CD14-positive monocyte (primary cell): Measurements from ENCODE around the gene SEMA3F. TPM values are rescaled to one million over a fixed set of nuclear protein-coding genes. Genes with fewer than 3 reads are reported as not detected.

Experiments used
- DNase-seq, 3 donors: peaks; one replicate each; pipeline ENCODE4 v3.0.0-alpha.2; 2011 to 2022
- H2AFZ ChIP-seq: 2 replicates; pipeline ENCODE4 v1.6.0; 2012; ENCODE audit warnings: mild to moderate bottlenecking, low read depth, low read length, inconsistent platforms; ENCODE audit not compliant: insufficient read depth, poor library complexity, severe bottlenecking
- H3K27ac ChIP-seq, 2 donors: 1 replicate in 1 of 2; 2 replicates in 1 of 2; pipeline ENCODE4 v1.5.1; 2012 to 2013; ENCODE audit warnings: low read length in 2 of 2, control low read depth in 1 of 2, inconsistent platforms in 1 of 2, low read depth in 1 of 2, mild to moderate bottlenecking in 1 of 2
- H3K27me3 ChIP-seq, 2 donors: one replicate each; pipeline versions ENCODE4 v1.6.0 to v1.6.1; 2011 to 2013; ENCODE audit warnings: low read length in 2 of 2; ENCODE audit not compliant: control insufficient read depth in 2 of 2, insufficient read depth in 2 of 2
- H3K36me3 ChIP-seq, 2 donors: replicated peaks in 1 of 2; 1 replicate in 1 of 2; 2 replicates in 1 of 2; pipeline versions ENCODE4 v1.5.1 to v1.6.1; 2012 to 2013; ENCODE audit warnings: low read length in 2 of 2, control low read depth in 1 of 2, inconsistent platforms in 1 of 2, mild to moderate bottlenecking in 1 of 2; ENCODE audit not compliant: insufficient read depth in 2 of 2, control insufficient read depth in 1 of 2
- H3K4me1 ChIP-seq, 2 donors: 1 replicate in 1 of 2; 2 replicates in 1 of 2; pipeline versions ENCODE4 v1.5.1 to v1.6.1; 2012 to 2013; ENCODE audit warnings: low read length in 2 of 2, control low read depth in 1 of 2, inconsistent platforms in 1 of 2, mild to moderate bottlenecking in 1 of 2, moderate library complexity in 1 of 2; ENCODE audit not compliant: insufficient read depth in 2 of 2, control insufficient read depth in 1 of 2
- H3K4me2 ChIP-seq: replicated peaks from 2 replicates; pipeline ENCODE3; 2012; ENCODE audit warnings: low read length, moderate library complexity, mild to moderate bottlenecking; ENCODE audit not compliant: poor library complexity, severe bottlenecking; ENCODE audit errors: extremely low read depth
- H3K4me3 ChIP-seq, 3 experiments: fragments of 200-600 bp in 1 of 3; sonication (generic) in 1 of 3; replicated peaks in 1 of 3; 1 replicate in 2 of 3; 2 replicates in 1 of 3; pipeline ENCODE4 v1.5.1; 2011 to 2013; ENCODE audit warnings: low read length in 3 of 3, mild to moderate bottlenecking in 3 of 3, control low read depth in 2 of 3, low read depth in 2 of 3, inconsistent platforms in 1 of 3, moderate library complexity in 1 of 3
- H3K79me2 ChIP-seq: 2 replicates; pipeline ENCODE4 v1.6.0; 2012; ENCODE audit warnings: mild to moderate bottlenecking, control low read depth, inconsistent platforms, low read length, moderate library complexity; ENCODE audit not compliant: insufficient read depth
- H3K9ac ChIP-seq: 2 replicates; pipeline ENCODE4 v1.6.0; 2017; ENCODE audit warnings: low read length, mild to moderate bottlenecking; ENCODE audit not compliant: insufficient read depth, poor library complexity, severe bottlenecking
- H3K9me3 ChIP-seq, 2 donors: replicated peaks in 1 of 2; 1 replicate in 1 of 2; 2 replicates in 1 of 2; pipeline versions ENCODE4 v1.5.1 to v1.6.1; 2012 to 2013; ENCODE audit warnings: low read length in 2 of 2, control low read depth in 1 of 2; ENCODE audit not compliant: control insufficient read depth in 1 of 2, insufficient read depth in 1 of 2
- H4K20me1 ChIP-seq: 2 replicates; pipeline ENCODE4 v1.6.0; 2012; ENCODE audit warnings: mild to moderate bottlenecking, low read length, control low read depth, moderate library complexity; ENCODE audit not compliant: insufficient read depth
- H3K27ac Mint-ChIP-seq, 7 donors: one replicate each; pipeline ENCODE4 v1.8.0; 2020; ENCODE audit warnings: mild to moderate bottlenecking in 7 of 7, mixed read lengths in 7 of 7, moderate library complexity in 6 of 7, inconsistent platforms in 2 of 7
- H3K27me3 Mint-ChIP-seq, 3 donors: one replicate each; pipeline ENCODE4 v1.8.0; 2021 to 2022; ENCODE audit warnings: low read depth in 3 of 3, mild to moderate bottlenecking in 3 of 3, mixed read lengths in 3 of 3, moderate library complexity in 3 of 3, inconsistent platforms in 1 of 3
- H3K36me3 Mint-ChIP-seq, 2 donors: one replicate each; pipeline ENCODE4 v1.8.0; 2020; ENCODE audit warnings: mixed read lengths in 2 of 2, inconsistent platforms in 1 of 2, mild to moderate bottlenecking in 1 of 2
- H3K4me1 Mint-ChIP-seq: one replicate; pipeline ENCODE4 v1.8.0; 2020; ENCODE audit warnings: mild to moderate bottlenecking, mixed read lengths
- H3K4me3 Mint-ChIP-seq, 2 donors: one replicate each; pipeline ENCODE4 v1.8.0; 2020; ENCODE audit warnings: mild to moderate bottlenecking in 2 of 2, mixed read lengths in 2 of 2, moderate library complexity in 1 of 2
- H3K9me3 Mint-ChIP-seq, 7 donors: one replicate each; pipeline ENCODE4 v1.8.0; 2020 to 2022; ENCODE audit warnings: mixed read lengths in 7 of 7, mild to moderate bottlenecking in 6 of 7, moderate library complexity in 6 of 7, inconsistent platforms in 2 of 7
- CTCF ChIP-seq: fragments of 200-600 bp; IDR thresholded peaks from one replicate; pipeline ENCODE4 v1.8.0; 2022; ENCODE audit warnings: antibody characterized with exemption, mild to moderate bottlenecking
- WGBS: methylation state at CpG from one replicate; pipeline ENCODE4 v1.1.5; 2013; ENCODE audit warnings: missing lambda C conversion rate; ENCODE audit not compliant: insufficient coverage; 5-methylcytosine and 5-hydroxymethylcytosine counted together
- intact Hi-C, 2 donors: fragments of 100-400 bp; cut with micrococcal nuclease; formaldehyde crosslinking; loops; one replicate each; pipeline versions ENCODE4 v1.15.0 to v1.15.1; 2023
- polyA minus RNA-seq: library from RNA; depleted of rRNA, polyadenylated mRNA; stranded (reverse); fragments of >200 nt; gene quantifications from 2 replicates; pipeline ENCODE4 v1.2.3, GENCODE V29; 2012
- polyA plus RNA-seq, 3 donors: library from polyadenylated mRNA; depleted of rRNA in 1 of 3; unstranded in 2 of 3; stranded (reverse) in 1 of 3; fragments of 300-500 nt in 2 of 3; fragments of >200 nt in 1 of 3; fragmentation: Illumina TruSeq in 2 of 3; gene quantifications; 1 replicate in 2 of 3; 2 replicates in 1 of 3; pipeline ENCODE4 v1.2.3, GENCODE V29; 2012 to 2021
- total RNA-seq, 12 experiments: library from RNA in 1 of 12; stranded (reverse) in 1 of 12; fragments of 120-200 nt in 1 of 12; gene quantifications; one replicate each; pipeline ENCODE4 v1.2.4 and lab custom pipeline; 2013 to 2026; ENCODE audit warnings: mixed read lengths in 6 of 12, inconsistent platforms in 1 of 12

SEMA3F gene
- 0.08 TPM for total RNA-seq (2013)
- polyA plus RNA-seq (under 1 TPM in 1 of 3 donors, not detected in 2; 0.01 TPM), polyA minus RNA-seq (0.69 and 1.8 TPM in 2 replicates), total RNA-seq (lab: John Stamatoyannopoulos, UW) (0.64 to 5.7 (median 2.7) reads per million in 11 experiments)

DNA sequence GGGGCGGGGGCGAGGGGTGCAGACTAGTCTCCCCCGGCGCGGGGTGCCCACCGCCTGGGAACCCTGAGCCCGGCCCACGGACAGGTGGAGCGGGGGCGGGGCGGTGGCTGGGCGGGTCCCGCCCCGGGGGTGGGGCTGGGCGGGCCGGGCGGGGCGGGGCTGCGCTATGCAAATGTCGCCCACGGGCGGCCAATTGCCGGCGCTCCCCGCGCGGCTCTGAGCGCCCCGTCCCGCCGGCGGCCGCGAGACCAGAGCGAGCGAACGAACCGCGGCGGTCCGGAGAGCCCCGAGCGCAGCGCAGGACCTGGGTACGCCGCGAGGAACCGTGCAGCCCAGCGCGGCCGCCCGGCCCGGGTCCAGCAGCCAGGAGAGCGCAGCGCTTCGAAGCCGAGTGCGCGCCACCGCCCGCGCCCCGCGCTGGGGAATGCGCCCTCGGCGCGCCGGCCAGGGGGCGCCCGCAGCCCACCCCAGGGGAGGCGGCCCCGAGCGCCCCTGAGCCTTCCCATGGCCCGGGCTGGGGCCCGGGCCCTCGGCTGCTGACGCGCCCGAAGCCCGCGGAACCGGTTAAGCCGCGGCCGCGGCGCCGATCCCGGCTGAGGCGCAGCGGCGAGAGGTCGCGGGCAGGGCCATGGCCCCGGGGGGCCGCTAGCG is at the start of gene SEMA3F:
TSS of gene SEMA3F (plus strand) at position 485 of the 651 bp plus-strand sequence. CDS start 4,299 bp downstream, outside the sequence.
- Histone ChIP-seq H2AFZ (peak within 1 kb of the TSS; percentile 68), H3K4me2 (peak within 1 kb of the TSS; percentile 81), H3K4me1 (peaks cover 10 to 19% of the 10 kb centered on the region in 2 donors), H3K4me3 (peak within 1 kb of the TSS; percentile 5 to 71 (median 9)), H3K9me3 (peaks cover 0 to 16% of the 10 kb centered on the region in 2 donors), H3K79me2 (no peaks in the 10 kb centered on the region), H3K27ac (no peak within 1 kb of the TSS), H3K9ac (peak within 1 kb of the TSS; percentile 36), H3K27me3 (peaks cover 19 to 49% of the 10 kb centered on the region in 2 donors), H4K20me1 (peaks cover 8% of the 10 kb centered on the region), H3K36me3 (no peaks in the 10 kb centered on the region)
- WGBS, result under 1% methylated on average over 98 of the region's 98 CpGs
- no peak for TF ChIP-seq CTCF
- peak; percentile 62 to 75 (median 74) for DNase-seq
- Mint-ChIP-seq H3K9me3 (peaks cover 0 to 16% (median 6%) of the 10 kb centered on the region in 7 donors), H3K27ac (peak within 1 kb of the TSS in 4 of 7 donors; percentile 31 to 65 (median 49)), H3K27me3 (peaks cover 44 to 56% (median 54%) of the 10 kb centered on the region in 3 donors), H3K4me1 (peaks cover 25% of the 10 kb centered on the region), H3K36me3 (peaks cover 4 to 10% of the 10 kb centered on the region in 2 donors), H3K4me3 (peak within 1 kb of the TSS; percentile 80 to 89)
- intact Hi-C loops, result no loop called here

GRCh38 chr3:50111757-50112156 is 43.4 kb upstream of the SEMA3F start:
- DNase-seq, result no peak
- H3K4me3 Mint-ChIP-seq, result no peak overlapping the region
- no peaks in the 10 kb centered on the region for H3K27me3 ChIP-seq

More at GRCh38 chr3:50111757-50112156, 43.4 kb upstream of the SEMA3F start:
- Histone ChIP-seq H3K36me3 (peaks cover 96 to 100% of the 10 kb centered on the region in 2 donors), H3K79me2 (peaks cover 5% of the 10 kb centered on the region), H3K4me2 (no peak overlapping the region), H3K27ac (no peak overlapping the region), H3K9me3 (no peaks in the 10 kb centered on the region), H3K4me3 (no peak overlapping the region), H4K20me1 (peaks cover 100% of the 10 kb centered on the region), H3K4me1 (no peaks in the 10 kb centered on the region), H2AFZ (no peak overlapping the region), H3K9ac (no peak overlapping the region)
- Mint-ChIP-seq H3K27me3 (peaks cover 0 to 3% (median 0%) of the 10 kb centered on the region in 3 donors), H3K27ac (peak overlapping the region in 3 of 7 donors; percentile 26 to 71 (median 68)), H3K9me3 (no peaks in the 10 kb centered on the region), H3K4me1 (no peaks in the 10 kb centered on the region), H3K36me3 (peaks cover 86 to 98% of the 10 kb centered on the region in 2 donors)
- WGBS, result 60% methylated on average over 1 of the region's 5 CpGs
- intact Hi-C loops, result no loop called here
- no peak for TF ChIP-seq CTCF
